Measurements from ENCODE around the gene IFNA6. TPM values are rescaled to one million over a fixed set of nuclear protein-coding genes. Genes with fewer than 3 reads are reported as not detected.

IFNA6 gene
- total RNA-seq, 1 experiment from 2014 or later, result not detected

- no TSS peak for BruUV-seq (replicated peaks)
- ChIA-PET RAD21 (ENCODE audit: low non-redundant PET in 1 of 2, low total read pairs in 2 of 2, uncharacterized antibody in 2 of 2, unreplicated experiment in 2 of 2) (interaction anchor here in 1 of 2 experiments (1.3 kb wide), 1 partner anchor 66 kb away, joined by 3 read pairs; no protein-coding TSS in a partner anchor), CTCF (interaction anchor here (1.0 to 1.6 kb wide), 10 partner anchors 12 to 209 kb away, joined by 3 to 9 read pairs (median 6); partner anchors contain the start of gene KLHL9), POLR2A (interaction anchor here (0.7 kb wide), 1 partner anchor 124 kb away, joined by 3 read pairs; no protein-coding TSS in a partner anchor)
- DNase-seq (ENCODE audit: low read depth, low spot score) (peak; percentile 80), ATAC-seq (peak; percentile 93)
- Histone ChIP-seq H3K4me1 (ENCODE audit: control insufficient read depth in 1 of 2, insufficient read depth in 2 of 2, low read length in 2 of 2) (peaks cover 0 to 7% of the 10 kb centered on the region in 2 experiments; a peak in 1 of 4 replicates), H3K9me3 (ENCODE audit: control insufficient read depth in 1 of 2, insufficient read depth in 1 of 2, low read depth in 1 of 2, low read length in 2 of 2) (no peaks in the 10 kb centered on the region), H3K4me2 (ENCODE audit: low read length) (no peak overlapping the region), H3K9ac (ENCODE audit: low read length) (no peak overlapping the region), H3K36me3 (ENCODE audit: control insufficient read depth in 1 of 2, insufficient read depth in 2 of 2, low read length in 2 of 2) (no peaks in the 10 kb centered on the region), H2AFZ (ENCODE audit: low read depth, low read length, poor library complexity, severe bottlenecking) (peak overlapping the region; percentile 6), H3K79me2 (ENCODE audit: insufficient read depth, low read length) (no peaks in the 10 kb centered on the region), H3K9me2 (ENCODE audit: insufficient read depth) (no peaks in the 10 kb centered on the region), H3K27ac (ENCODE audit: low read depth, low read length) (no peak overlapping the region), H3K27me3 (ENCODE audit: insufficient read depth, low read length) (no peaks in the 10 kb centered on the region), H3K4me3 (replicated peaks in 1 of 2; ENCODE audit: low read depth in 1 of 2, low read length in 2 of 2) (no peak overlapping the region), H4K20me1 (ENCODE audit: insufficient read depth) (no peaks in the 10 kb centered on the region)
- intact Hi-C loops (cut with micrococcal nuclease), result no loop called here
- TF ChIP-seq CTCF (IDR thresholded peaks at IDR 0.05 in 2 of 3, conservative IDR thresholded peaks at IDR 0.05 in 1 of 3; ENCODE audit: borderline replicate concordance in 1 of 3, insufficient read depth in 1 of 3, low read depth in 2 of 3, low read length in 2 of 3) (peak; percentile 35 to 71 (median 70); a peak in 5 of 6 replicates), ELF1 (IDR thresholded peaks at IDR 0.05; ENCODE audit: borderline replicate concordance, low read depth) (no peak), TCF7L2 (IDR thresholded peaks at IDR 0.05; ENCODE audit: borderline replicate concordance, extremely low read depth, insufficient read depth, insufficient read length) (no peak)
- TF ChIP-seq, protein P1, sequence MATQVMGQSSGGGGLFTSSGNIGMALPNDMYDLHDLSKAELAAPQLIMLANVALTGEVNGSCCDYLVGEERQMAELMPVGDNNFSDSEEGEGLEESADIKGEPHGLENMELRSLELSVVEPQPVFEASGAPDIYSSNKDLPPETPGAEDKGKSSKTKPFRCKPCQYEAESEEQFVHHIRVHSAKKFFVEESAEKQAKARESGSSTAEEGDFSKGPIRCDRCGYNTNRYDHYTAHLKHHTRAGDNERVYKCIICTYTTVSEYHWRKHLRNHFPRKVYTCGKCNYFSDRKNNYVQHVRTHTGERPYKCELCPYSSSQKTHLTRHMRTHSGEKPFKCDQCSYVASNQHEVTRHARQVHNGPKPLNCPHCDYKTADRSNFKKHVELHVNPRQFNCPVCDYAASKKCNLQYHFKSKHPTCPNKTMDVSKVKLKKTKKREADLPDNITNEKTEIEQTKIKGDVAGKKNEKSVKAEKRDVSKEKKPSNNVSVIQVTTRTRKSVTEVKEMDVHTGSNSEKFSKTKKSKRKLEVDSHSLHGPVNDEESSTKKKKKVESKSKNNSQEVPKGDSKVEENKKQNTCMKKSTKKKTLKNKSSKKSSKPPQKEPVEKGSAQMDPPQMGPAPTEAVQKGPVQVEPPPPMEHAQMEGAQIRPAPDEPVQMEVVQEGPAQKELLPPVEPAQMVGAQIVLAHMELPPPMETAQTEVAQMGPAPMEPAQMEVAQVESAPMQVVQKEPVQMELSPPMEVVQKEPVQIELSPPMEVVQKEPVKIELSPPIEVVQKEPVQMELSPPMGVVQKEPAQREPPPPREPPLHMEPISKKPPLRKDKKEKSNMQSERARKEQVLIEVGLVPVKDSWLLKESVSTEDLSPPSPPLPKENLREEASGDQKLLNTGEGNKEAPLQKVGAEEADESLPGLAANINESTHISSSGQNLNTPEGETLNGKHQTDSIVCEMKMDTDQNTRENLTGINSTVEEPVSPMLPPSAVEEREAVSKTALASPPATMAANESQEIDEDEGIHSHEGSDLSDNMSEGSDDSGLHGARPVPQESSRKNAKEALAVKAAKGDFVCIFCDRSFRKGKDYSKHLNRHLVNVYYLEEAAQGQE (IDR thresholded peaks at IDR 0.05; ENCODE audit: low read depth), result no peak
Measured at GRCh38 chr9:21392270-21392669, 41.6 kb upstream of the IFNA6 start.
